Fibroblast of lung (primary cell): ENCODE results near the gene POGZ. TPM values are rescaled to one million over a fixed set of nuclear protein-coding genes. Genes with fewer than 3 reads are reported as not detected.
"Not testable (repeated sequence)": the region's sequence is repeated elsewhere in the genome, so short reads cannot be mapped to it uniquely, and the experiment has no call there.

Experiments used
- DNase-seq, 2 donors: peaks; one replicate each; pipeline versions ENCODE4 v3.0.0 to v3.0.0-alpha.2; 2010; ENCODE audit warnings: low read depth in 2 of 2
- H2AFZ ChIP-seq: 2 replicates; pipeline ENCODE4 v1.5.1; 2012; ENCODE audit warnings: low read length, control low read depth, inconsistent platforms
- H3K27ac ChIP-seq: 2 replicates; pipeline ENCODE4 v1.5.1; 2011; ENCODE audit warnings: low read length, control low read depth; ENCODE audit not compliant: insufficient read depth
- H3K27me3 ChIP-seq: 2 replicates; pipeline ENCODE4 v1.5.1; 2011; ENCODE audit warnings: mild to moderate bottlenecking, low read length; ENCODE audit not compliant: control insufficient read depth, insufficient read depth
- H3K36me3 ChIP-seq: 2 replicates; pipeline ENCODE4 v1.5.1; 2011; ENCODE audit warnings: low read length; ENCODE audit not compliant: control insufficient read depth, insufficient read depth
- H3K4me1 ChIP-seq: 2 replicates; pipeline ENCODE4 v1.5.1; 2011; ENCODE audit warnings: low read length; ENCODE audit not compliant: control insufficient read depth, insufficient read depth; ENCODE audit errors: extremely low read depth
- H3K4me2 ChIP-seq: 2 replicates; pipeline ENCODE4 v1.5.1; 2011; ENCODE audit warnings: low read length, control low read depth; ENCODE audit not compliant: insufficient read depth; ENCODE audit errors: extremely low read depth
- H3K4me3 ChIP-seq, 4 experiments: fragments of 200-600 bp in 1 of 4; sonication (generic) in 1 of 4; replicated peaks in 1 of 4; 2 replicates each; pipeline ENCODE4 v1.5.1; 2011 to 2016; ENCODE audit warnings: low read length in 4 of 4, low read depth in 3 of 4, mild to moderate bottlenecking in 3 of 4, control low read depth in 2 of 4, inconsistent platforms in 1 of 4, mixed read lengths in 1 of 4; ENCODE audit not compliant: insufficient read depth in 1 of 4; ENCODE audit errors: control extremely low read depth in 1 of 4
- H3K79me2 ChIP-seq: 2 replicates; pipeline ENCODE4 v1.5.1; 2012; ENCODE audit warnings: mild to moderate bottlenecking, low read length, inconsistent platforms; ENCODE audit not compliant: control insufficient read depth, insufficient read depth
- H3K9ac ChIP-seq: 2 replicates; pipeline ENCODE4 v1.5.1; 2011; ENCODE audit warnings: mild to moderate bottlenecking, low read length, control low read depth; ENCODE audit not compliant: insufficient read depth
- H3K9me3 ChIP-seq: 2 replicates; pipeline ENCODE4 v1.5.1; 2012; ENCODE audit warnings: low read depth, low read length; ENCODE audit not compliant: control insufficient read depth, insufficient read depth
- H4K20me1 ChIP-seq: 2 replicates; pipeline ENCODE4 v1.5.1; 2011; ENCODE audit warnings: low read length; ENCODE audit not compliant: control insufficient read depth, insufficient read depth; ENCODE audit errors: extremely low read depth
- EZH2 ChIP-seq: IDR thresholded peaks from 2 replicates; pipeline ENCODE4 v1.5.1; 2012; ENCODE audit warnings: low read length, control low read depth, mild to moderate bottlenecking; ENCODE audit errors: missing control alignments
- polyA plus RNA-seq, 2 donors: library from polyadenylated mRNA; depleted of rRNA in 1 of 2; stranded (reverse) in 1 of 2; unstranded in 1 of 2; fragments of >200 nt; gene quantifications; 2 replicates each; pipeline ENCODE4 v1.2.1, GENCODE V29; 2011 to 2012; ENCODE audit warnings: missing spikeins in 1 of 2
- total RNA-seq: library from RNA; depleted of rRNA; stranded (reverse); fragments of >200 nt; gene quantifications from 2 replicates; pipeline ENCODE4 v1.2.1, GENCODE V29; 2014
- TF ChIP-seq, protein P1 (sequence below), 2 donors: IDR thresholded peaks in 1 of 2; conservative IDR thresholded peaks in 1 of 2; 1 replicate in 1 of 2; 2 replicates in 1 of 2; pipeline ENCODE4 v1.5.1; 2011 to 2012; ENCODE audit warnings: low read length in 2 of 2, control low read depth in 1 of 2, inconsistent platforms in 1 of 2, low read depth in 1 of 2, mild to moderate bottlenecking in 1 of 2

POGZ gene
- total and polyA plus RNA-seq, 2 donors (not counting 1 experiment from before 2014, with no cell fraction given): 21.6 to 27.6 TPM

DNA sequence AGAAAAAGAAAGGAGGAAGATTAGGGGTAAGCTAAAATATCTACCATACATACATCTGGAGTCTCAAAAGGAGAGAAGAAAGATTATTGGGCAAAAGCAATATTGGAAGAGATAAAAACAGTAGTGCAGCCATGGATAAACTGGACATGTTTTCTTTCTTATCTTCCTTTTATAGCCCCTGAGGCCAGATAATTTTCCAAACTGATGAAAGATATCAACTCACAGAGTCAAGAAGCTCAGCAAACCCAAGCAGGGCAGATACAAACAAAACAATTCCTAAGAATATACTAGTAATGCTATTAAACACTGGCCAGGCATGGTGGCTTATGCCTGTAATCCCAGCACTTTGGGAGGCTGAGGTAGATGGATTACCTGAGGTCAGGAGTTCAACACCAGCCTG lies 65.7 kb downstream of the POGZ start:
- TF ChIP-seq, protein P1, sequence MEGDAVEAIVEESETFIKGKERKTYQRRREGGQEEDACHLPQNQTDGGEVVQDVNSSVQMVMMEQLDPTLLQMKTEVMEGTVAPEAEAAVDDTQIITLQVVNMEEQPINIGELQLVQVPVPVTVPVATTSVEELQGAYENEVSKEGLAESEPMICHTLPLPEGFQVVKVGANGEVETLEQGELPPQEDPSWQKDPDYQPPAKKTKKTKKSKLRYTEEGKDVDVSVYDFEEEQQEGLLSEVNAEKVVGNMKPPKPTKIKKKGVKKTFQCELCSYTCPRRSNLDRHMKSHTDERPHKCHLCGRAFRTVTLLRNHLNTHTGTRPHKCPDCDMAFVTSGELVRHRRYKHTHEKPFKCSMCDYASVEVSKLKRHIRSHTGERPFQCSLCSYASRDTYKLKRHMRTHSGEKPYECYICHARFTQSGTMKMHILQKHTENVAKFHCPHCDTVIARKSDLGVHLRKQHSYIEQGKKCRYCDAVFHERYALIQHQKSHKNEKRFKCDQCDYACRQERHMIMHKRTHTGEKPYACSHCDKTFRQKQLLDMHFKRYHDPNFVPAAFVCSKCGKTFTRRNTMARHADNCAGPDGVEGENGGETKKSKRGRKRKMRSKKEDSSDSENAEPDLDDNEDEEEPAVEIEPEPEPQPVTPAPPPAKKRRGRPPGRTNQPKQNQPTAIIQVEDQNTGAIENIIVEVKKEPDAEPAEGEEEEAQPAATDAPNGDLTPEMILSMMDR (conservative IDR thresholded peaks at IDR 0.05 in 1 of 2, IDR thresholded peaks at IDR 0.05 in 1 of 2; ENCODE audit: low read depth in 1 of 2, low read length in 2 of 2): no peak
- TF ChIP-seq EZH2: no peak
- no peaks in the 10 kb centered on the region for H3K36me3 ChIP-seq
- DNase-seq: no peak
- H3K9ac ChIP-seq: no peak overlapping the region
- no peaks in the 10 kb centered on the region for H4K20me1 ChIP-seq
- no peak overlapping the region for H3K27ac ChIP-seq
- no peaks in the 10 kb centered on the region for H3K9me3 ChIP-seq
- H3K4me2 ChIP-seq: no peak overlapping the region
- H3K4me1 ChIP-seq: no peaks in the 10 kb centered on the region
- H3K79me2 ChIP-seq: no peaks in the 10 kb centered on the region
- no peaks in the 10 kb centered on the region for H3K27me3 ChIP-seq
- no peak overlapping the region for H2AFZ ChIP-seq
- no peak overlapping the region for H3K4me3 ChIP-seq

- Histone ChIP-seq H3K9ac (no peak overlapping the region), H3K27ac (no peak overlapping the region), H3K4me2 (no peak overlapping the region), H3K79me2 (no peaks in the 10 kb centered on the region), H4K20me1 (no peaks in the 10 kb centered on the region), H3K4me3 (no peak overlapping the region), H3K9me3 (no peaks in the 10 kb centered on the region), H3K4me1 (no peaks in the 10 kb centered on the region), H3K36me3 (no peaks in the 10 kb centered on the region), H2AFZ (no peak overlapping the region), H3K27me3 (no peaks in the 10 kb centered on the region)
- DNase-seq: no peak
- TF ChIP-seq, protein P1 (conservative IDR thresholded peaks at IDR 0.05 in 1 of 2, IDR thresholded peaks at IDR 0.05 in 1 of 2; ENCODE audit: low read depth in 1 of 2, low read length in 2 of 2): no peak
- no peak for TF ChIP-seq EZH2
Measured at GRCh38 chr1:151391079-151391563, 68.2 kb downstream of the POGZ start.

DNA sequence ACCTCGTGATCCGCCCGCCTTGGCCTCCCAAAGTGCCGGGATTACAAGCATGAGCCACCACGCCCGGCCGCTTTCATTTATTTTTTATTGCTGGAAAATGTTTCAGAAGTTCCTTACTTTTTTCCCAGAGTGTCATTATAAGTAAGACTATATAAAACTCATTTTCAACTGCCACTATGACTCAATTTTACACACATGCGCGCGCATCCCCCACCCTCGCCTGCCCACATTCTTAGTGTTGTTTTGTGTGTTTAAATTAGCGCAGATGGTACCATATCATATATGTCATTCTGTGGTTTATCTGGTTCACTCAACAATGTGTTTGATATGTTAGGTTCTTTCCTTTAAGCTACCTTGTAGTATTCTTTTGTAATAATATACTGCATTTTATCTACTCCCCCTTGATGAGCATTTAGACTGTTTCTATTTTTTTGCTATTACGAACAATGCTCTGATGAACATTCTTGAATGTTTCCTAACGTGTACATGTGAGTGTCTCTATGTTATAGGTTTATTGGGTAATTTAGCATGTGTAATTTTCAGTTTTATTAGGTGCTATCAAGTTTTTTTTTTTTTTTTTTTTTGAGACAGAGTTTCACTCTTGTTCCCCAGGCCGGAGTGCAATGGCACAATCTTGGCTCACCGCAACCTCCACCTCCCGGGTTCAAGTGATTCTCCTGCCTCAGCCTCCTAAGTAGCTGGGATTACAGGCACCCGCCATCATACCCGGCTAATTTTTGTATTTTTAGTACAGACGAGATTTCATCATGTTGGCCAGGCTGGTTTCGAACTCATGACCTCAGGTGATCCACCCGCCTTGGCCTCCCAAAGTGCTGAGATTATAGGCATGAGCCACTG lies 68.8 kb downstream of the POGZ start:
- DNase-seq: not testable (repeated sequence)

More for the DNA sequence above, 68.8 kb downstream of the POGZ start:
- H3K4me2 ChIP-seq, H3K9me3 ChIP-seq, H4K20me1 ChIP-seq, H3K27ac ChIP-seq, H3K79me2 ChIP-seq, H3K9ac ChIP-seq, H3K36me3 ChIP-seq, H3K4me3 ChIP-seq, H3K4me1 ChIP-seq, H3K27me3 ChIP-seq, H2AFZ ChIP-seq: not testable (repeated sequence)
